ENCODE results near the gene SHISA6.
A peak's percentile ranks its signal among the peaks of the same experiment; 100 is the strongest.

Gene SHISA6

DNA sequence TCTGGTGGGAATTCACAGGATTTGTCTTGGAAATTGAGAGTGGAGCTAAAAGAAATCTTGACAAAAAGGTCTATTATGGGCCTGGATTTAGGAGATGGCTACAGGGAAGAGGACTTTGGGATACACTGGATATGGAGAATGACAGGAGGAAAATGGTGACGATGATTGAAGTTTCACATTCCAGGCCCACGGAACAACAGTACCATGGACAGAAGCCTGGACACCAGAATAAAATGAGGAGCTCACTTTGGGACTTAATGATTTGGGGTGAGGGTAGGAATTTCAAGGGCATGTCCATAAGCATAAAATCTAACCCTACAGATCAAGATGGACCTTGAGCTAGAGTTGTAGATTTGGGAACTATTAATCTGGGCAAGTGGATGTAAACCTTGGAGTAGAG lies 309.4 kb downstream of the SHISA6 start:
- no peak for TF ChIP-seq TAF1 (IDR thresholded peaks at IDR 0.05; ENCODE audit: borderline replicate concordance, insufficient read depth, low read length)
- no peak for TF ChIP-seq POLR2AphosphoS5 (IDR thresholded peaks at IDR 0.05; ENCODE audit: low read depth, low read length)
- no peak for TF ChIP-seq FOXP2 (optimal IDR thresholded peaks at IDR 0.05; ENCODE audit: borderline replicate concordance, extremely low read depth, extremely low read length, insufficient read depth)
- TF ChIP-seq SIN3A (IDR thresholded peaks at IDR 0.05; ENCODE audit: borderline replicate concordance, insufficient read depth, low read length), result no peak
- TF ChIP-seq, protein P1, sequence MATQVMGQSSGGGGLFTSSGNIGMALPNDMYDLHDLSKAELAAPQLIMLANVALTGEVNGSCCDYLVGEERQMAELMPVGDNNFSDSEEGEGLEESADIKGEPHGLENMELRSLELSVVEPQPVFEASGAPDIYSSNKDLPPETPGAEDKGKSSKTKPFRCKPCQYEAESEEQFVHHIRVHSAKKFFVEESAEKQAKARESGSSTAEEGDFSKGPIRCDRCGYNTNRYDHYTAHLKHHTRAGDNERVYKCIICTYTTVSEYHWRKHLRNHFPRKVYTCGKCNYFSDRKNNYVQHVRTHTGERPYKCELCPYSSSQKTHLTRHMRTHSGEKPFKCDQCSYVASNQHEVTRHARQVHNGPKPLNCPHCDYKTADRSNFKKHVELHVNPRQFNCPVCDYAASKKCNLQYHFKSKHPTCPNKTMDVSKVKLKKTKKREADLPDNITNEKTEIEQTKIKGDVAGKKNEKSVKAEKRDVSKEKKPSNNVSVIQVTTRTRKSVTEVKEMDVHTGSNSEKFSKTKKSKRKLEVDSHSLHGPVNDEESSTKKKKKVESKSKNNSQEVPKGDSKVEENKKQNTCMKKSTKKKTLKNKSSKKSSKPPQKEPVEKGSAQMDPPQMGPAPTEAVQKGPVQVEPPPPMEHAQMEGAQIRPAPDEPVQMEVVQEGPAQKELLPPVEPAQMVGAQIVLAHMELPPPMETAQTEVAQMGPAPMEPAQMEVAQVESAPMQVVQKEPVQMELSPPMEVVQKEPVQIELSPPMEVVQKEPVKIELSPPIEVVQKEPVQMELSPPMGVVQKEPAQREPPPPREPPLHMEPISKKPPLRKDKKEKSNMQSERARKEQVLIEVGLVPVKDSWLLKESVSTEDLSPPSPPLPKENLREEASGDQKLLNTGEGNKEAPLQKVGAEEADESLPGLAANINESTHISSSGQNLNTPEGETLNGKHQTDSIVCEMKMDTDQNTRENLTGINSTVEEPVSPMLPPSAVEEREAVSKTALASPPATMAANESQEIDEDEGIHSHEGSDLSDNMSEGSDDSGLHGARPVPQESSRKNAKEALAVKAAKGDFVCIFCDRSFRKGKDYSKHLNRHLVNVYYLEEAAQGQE (IDR thresholded peaks at IDR 0.05; ENCODE audit: insufficient read depth in 1 of 2, low read depth in 2 of 2, low read length in 2 of 2), result peak in 1 of 2 experiments; percentile 80; a peak in 2 of 4 replicates

DNA sequence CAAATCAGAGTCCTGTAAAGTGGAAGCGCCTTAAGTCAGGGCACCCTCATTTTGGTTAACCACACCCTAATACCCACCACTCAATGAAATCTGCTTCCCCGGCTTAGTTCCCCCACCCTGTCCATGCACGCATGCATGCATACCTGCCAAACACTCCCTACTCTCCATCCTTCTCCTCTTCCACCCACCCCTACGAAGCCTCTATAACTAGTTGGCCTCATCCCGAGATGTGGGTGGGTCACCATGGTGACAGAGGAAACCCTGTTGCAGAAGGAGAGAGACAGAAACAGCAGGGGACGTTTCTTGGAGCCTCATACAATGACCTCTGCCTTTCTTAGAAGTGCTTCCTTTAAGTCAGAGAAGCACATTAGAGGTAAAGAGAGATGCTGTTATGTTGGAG lies 310.4 kb downstream of the SHISA6 start:
- TF ChIP-seq SIN3A (IDR thresholded peaks at IDR 0.05; ENCODE audit: borderline replicate concordance, insufficient read depth, low read length), result no peak
- no peak for TF ChIP-seq TAF1 (IDR thresholded peaks at IDR 0.05; ENCODE audit: borderline replicate concordance, insufficient read depth, low read length)
- TF ChIP-seq, protein P1 (IDR thresholded peaks at IDR 0.05; ENCODE audit: insufficient read depth in 1 of 2, low read depth in 2 of 2, low read length in 2 of 2), result no peak
- no peak for TF ChIP-seq FOXP2 (optimal IDR thresholded peaks at IDR 0.05; ENCODE audit: borderline replicate concordance, extremely low read depth, extremely low read length, insufficient read depth)
- no peak for TF ChIP-seq POLR2AphosphoS5 (IDR thresholded peaks at IDR 0.05; ENCODE audit: low read depth, low read length)

DNA sequence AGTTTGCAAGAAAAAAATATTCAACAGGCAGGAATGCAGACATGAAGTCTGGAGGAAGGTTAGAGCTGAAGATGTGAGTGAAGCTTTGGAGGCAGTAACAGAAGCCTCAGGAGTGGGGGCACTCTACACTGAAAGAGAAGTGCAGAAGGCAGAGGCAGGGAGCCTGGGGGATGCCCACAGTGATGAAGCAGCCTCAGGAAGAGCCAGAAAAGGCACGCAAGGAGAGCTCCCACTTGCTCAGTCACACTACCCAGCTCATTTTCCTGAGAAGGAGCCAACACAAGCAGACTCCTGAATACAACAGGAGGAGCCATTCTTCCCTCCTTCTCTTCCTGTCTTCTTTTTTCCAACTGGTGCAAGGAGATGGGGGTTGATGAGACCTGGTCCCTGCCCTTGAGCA lies 312.1 kb downstream of the SHISA6 start:
- TF ChIP-seq POLR2AphosphoS5 (IDR thresholded peaks at IDR 0.05; ENCODE audit: low read depth, low read length) (no peak), FOXP2 (optimal IDR thresholded peaks at IDR 0.05; ENCODE audit: borderline replicate concordance, extremely low read depth, extremely low read length, insufficient read depth) (no peak), SIN3A (IDR thresholded peaks at IDR 0.05; ENCODE audit: borderline replicate concordance, insufficient read depth, low read length) (no peak), TAF1 (IDR thresholded peaks at IDR 0.05; ENCODE audit: borderline replicate concordance, insufficient read depth, low read length) (no peak)
- TF ChIP-seq, protein P1 (IDR thresholded peaks at IDR 0.05; ENCODE audit: insufficient read depth in 1 of 2, low read depth in 2 of 2, low read length in 2 of 2), result no peak

DNA sequence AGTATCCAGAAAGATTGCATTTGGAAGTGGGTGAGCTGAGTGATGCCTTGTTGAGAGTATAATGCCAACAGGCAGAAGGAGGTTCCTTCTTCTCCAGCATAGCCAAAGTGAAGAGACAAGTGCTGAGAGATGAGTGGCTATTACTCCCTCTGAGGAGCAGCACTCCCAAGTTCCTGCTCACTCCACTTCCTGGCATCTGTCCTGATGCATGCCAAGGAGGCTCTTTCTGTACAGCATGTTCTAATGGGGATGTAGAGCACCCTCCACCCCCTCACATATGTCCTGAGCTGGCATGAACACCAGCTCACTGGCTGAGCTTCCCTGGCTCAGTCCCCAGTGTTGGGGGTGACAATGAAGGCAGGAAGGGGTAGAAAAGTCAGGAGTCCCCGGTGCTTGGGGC lies 313.0 kb downstream of the SHISA6 start:
- no peak for TF ChIP-seq POLR2AphosphoS5 (IDR thresholded peaks at IDR 0.05; ENCODE audit: low read depth, low read length)
- TF ChIP-seq TAF1 (IDR thresholded peaks at IDR 0.05; ENCODE audit: borderline replicate concordance, insufficient read depth, low read length), result no peak
- TF ChIP-seq, protein P1 (IDR thresholded peaks at IDR 0.05; ENCODE audit: insufficient read depth in 1 of 2, low read depth in 2 of 2, low read length in 2 of 2), result no peak
- no peak for TF ChIP-seq SIN3A (IDR thresholded peaks at IDR 0.05; ENCODE audit: borderline replicate concordance, insufficient read depth, low read length)
- TF ChIP-seq FOXP2 (optimal IDR thresholded peaks at IDR 0.05; ENCODE audit: borderline replicate concordance, extremely low read depth, extremely low read length, insufficient read depth), result no peak

DNA sequence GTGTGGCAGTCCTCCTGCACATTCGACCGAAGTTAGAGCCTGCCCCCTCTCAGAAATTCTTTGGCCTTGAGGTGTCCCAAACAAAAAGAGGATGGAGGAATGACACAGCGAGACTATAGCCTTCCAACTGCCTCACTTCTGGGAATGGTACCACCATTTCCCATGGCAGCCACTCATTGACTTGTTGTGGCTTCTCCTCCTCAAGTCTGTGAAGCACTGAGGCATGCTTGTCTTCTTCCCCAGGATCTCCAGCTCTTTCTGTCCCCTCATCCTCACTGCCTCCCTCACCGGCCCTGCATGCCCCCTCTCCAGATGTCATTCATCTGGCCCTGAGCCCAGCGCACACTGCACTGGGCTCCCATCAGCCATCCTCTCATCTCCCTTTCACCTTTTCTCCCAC lies 313.5 kb downstream of the SHISA6 start:
- TF ChIP-seq FOXP2 (optimal IDR thresholded peaks at IDR 0.05; ENCODE audit: borderline replicate concordance, extremely low read depth, extremely low read length, insufficient read depth) (no peak), SIN3A (IDR thresholded peaks at IDR 0.05; ENCODE audit: borderline replicate concordance, insufficient read depth, low read length) (no peak), TAF1 (IDR thresholded peaks at IDR 0.05; ENCODE audit: borderline replicate concordance, insufficient read depth, low read length) (no peak), POLR2AphosphoS5 (IDR thresholded peaks at IDR 0.05; ENCODE audit: low read depth, low read length) (no peak)
- TF ChIP-seq, protein P1 (IDR thresholded peaks at IDR 0.05; ENCODE audit: insufficient read depth in 1 of 2, low read depth in 2 of 2, low read length in 2 of 2), result no peak

Measured in PFSK-1 (cell line).